Measurements from ENCODE around the gene CUEDC1.

The CUEDC1 gene

DNA sequence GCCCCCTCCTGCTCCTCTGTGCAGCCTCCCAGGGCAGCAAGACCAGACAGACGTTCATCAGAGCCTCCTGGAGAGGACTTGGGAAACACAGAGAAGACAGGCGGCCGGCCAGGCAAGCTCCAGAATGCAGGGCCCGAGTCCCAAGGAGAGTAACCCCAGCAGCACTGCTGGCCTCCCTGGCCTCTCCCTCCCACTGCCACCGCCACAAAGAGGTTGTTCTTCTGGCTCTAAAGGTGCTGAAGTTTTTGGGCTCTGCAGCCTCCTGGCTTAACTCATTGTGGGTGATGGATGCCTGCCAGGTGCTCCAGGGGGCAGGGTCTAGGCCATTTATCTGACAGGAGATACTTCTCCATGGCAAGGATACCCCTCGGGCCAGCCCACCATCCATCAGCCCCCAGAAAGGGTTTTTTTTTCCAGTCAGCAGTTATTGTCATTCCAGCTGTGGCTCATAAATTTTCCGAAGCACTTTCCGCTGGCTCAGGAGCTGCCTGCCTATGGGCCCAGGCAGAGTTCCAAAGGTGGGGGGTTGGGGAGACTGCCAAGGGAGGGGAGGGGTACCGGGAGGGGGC lies 73.3 kb downstream of the CUEDC1 start:
- in situ Hi-C loops (cut with MboI; ENCODE audit: low sequenced_read_pairs), result no loop called here

DNA sequence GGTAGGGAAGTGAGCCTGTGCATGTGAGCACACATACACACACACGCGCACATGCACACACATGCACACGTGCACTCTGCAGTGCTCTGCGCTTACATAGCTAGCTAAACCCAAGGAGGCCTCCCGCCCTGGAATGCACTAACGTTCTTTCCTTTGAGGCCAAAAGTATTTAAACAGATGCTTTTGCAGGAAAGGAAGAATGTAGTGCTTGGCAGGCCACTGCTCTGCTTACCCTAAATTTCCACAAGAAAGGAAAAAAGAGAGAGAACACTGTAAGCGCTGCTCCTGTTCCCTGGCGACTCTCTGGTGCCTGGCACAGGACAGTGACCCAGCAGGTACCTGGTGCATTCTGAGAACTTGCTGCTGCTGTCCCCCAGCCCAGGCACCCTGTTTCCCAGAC lies 74.1 kb downstream of the CUEDC1 start:
- in situ Hi-C loops (cut with MboI; ENCODE audit: low sequenced_read_pairs), result no loop called here

DNA sequence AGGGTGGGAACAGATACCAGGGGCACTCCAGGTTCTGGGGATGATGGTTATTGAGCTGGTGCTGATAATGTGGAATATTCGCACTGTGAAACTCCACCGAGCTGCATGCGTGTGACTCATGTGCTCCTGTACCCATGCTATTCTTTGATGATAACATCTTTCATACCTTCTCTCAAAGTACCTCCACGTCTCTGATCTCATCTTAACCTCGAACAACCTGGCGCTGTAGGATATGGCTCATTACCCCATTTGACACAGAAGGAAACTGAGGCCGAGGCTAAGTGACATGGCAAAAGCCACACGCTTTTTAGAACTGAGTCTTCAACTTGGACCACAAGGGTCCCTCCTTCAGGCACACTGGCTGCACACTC lies 75.1 kb downstream of the CUEDC1 start:
- in situ Hi-C loops (cut with MboI; ENCODE audit: low sequenced_read_pairs), result no loop called here

DNA sequence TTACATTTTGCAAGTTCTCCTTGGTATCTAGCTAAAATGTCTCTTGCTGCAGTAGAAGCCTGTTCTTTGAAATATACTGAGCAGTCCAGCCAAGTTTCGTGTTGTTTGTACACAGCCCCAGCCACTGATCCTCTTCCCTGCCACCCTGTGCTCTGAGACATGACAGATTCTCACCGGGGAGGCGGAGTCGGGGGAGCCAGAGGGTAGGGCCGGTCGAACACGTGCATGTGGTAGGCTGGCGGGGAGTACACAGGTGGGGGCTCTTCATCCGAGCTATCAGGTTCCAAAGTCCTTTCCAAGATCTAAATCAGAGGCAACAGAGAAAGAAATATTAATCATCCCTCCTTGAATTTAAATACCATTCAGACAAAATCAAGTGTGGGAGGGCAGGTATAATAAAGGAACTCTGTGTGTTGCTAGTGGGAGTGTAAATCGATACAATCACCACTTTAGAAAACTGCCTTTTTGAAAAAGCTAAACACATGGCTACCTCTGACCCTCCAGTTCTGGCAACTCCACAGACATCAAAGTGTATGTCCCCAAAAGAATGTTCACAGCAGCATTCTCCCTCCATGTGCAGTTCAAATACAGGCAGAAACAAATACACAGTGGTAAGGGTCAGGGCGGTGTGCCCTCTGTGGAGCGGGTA lies 75.7 kb downstream of the CUEDC1 start:
- in situ Hi-C loops (cut with MboI; ENCODE audit: low sequenced_read_pairs), result no loop called here

DNA sequence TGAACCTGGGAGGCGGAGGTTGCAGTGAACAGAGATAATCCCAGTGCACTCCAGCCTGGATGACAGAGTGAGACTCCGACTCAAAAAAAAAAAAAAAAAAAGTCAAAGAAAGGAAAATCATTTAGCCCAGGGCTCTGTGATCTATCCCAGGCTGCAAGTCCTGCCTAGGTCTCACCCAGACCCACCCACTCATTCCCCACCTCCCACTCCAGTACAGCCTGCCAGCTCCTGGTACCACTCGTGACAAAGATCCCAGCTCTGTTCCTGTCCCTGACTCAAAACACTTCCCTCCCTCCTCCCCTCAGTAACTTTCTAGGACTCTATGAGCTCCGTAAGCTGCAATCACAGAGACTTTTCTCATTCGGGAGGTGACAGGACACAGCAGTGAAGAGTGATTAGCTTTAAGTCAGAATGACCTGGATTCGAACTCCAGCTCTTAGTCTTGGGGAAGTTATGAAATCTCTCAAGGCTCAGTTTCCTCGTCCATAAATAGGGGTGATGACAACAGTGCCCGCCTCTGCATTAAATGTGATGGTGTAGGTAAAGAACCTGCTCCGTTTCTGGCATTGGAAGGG lies 77.3 kb downstream of the CUEDC1 start:
- in situ Hi-C loops (cut with MboI; ENCODE audit: low sequenced_read_pairs), result no loop called here

GRCh38 chr17:57876866-57877237 lies 78.4 kb downstream of the CUEDC1 start:
- in situ Hi-C loops (cut with MboI; ENCODE audit: low sequenced_read_pairs), result no loop called here

DNA sequence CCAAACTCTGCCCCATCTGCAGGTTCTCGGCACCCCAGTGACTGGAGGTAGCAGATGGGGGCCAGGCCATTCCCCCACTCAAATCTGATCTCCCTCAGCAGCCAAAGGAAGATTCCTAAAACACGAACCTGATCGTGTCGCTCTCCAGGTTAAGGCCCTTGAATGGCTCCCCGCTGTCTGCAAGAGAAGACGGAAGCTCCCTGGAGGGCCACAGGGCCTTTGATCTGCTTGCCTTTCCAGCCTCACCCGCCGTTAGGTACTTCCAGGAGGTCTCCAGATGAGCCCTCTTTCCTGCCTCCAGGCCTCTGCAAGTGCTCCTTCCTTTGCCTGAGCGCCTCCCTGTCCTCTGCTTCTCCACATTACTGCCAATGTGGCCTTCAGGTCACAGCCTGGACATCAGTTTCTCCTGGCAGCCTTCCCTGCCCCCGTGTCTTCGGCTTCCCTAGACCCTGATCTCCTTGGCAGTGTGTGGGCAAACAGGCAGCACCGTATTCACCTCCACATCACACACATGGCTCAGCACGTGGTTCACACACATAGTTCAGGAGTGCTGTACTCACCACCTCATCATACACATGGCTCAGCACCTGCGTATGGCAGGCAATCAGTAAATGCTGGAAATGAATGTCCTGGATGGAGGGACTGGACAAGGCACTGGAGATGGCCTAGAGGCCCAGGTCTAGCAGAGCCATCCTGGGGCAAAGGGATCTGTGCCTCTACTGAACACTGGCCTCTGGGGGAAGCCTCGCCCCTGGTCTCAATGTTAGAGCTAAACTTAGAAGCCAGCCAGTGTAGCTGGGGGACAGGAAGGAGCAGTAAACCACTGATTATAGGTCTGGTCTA lies 79.0 kb downstream of the CUEDC1 start:
- in situ Hi-C loops (cut with MboI; ENCODE audit: low sequenced_read_pairs), result no loop called here

DNA sequence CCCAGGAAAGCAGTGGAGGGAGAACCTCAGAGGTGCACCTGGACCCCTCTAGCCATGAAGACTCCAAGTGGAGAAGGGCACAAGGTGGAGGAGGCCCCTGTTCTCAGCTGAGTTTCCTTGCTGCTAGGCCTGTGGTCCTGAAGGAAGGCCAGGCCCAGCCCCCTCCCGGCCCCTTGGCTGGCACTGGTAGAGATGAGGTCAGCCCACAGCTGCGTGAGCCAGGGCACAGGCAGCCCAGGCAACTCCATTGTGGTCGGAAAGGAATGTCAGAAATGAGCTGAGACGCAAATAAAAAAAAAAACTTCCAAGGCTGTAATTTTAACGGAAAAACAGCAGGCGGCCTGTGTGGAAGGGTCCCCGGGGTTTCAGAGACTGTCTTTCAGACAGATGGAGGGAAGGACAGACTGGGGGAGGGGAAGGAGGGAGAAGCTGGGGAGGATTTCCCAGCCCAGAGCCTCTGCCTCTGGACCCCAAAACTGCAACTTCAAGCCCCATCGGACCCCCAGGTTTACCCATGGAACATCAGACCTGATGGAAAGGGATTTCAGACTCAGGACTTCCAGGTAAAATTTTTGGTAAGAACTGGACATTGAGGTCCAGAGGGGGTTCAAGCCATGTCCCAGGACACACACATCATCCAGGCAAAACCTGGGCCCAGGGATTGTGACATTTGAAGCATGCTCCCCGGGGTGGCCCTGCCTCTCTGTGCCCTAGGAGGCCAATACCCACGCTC lies 79.8 kb downstream of the CUEDC1 start:
- in situ Hi-C loops (cut with MboI; ENCODE audit: low sequenced_read_pairs), result no loop called here

GRCh38 chr17:57874434-57875289 lies 80.5 kb downstream of the CUEDC1 start:
- in situ Hi-C loops (cut with MboI; ENCODE audit: low sequenced_read_pairs), result loop anchor here (25.0 kb wide), 1 partner anchor 113 kb away; the partner anchor contains the start of gene VEZF1

DNA sequence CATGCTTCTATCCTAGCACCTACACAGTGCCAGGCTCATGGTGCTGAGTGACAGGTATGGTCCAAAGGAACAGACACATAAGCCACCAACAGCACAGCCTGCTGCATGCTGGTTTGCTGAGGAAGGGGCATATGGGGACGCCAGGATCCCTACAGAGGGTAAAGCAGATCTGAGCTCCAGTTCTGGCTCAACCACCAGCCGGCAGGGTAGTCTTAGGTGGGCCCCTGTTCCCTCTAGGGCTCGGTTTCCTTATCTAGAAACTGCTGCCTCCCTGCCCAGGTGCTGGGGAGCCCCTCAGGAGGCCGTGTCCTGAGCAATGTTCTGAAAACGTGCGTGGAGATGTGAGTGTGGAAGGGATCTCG lies 81.2 kb downstream of the CUEDC1 start:
- in situ Hi-C loops (cut with MboI; ENCODE audit: low sequenced_read_pairs), result loop anchor here (25.0 kb wide), 1 partner anchor 113 kb away; the partner anchor contains the start of gene VEZF1

GRCh38 chr17:57873261-57874057 lies 81.8 kb downstream of the CUEDC1 start:
- in situ Hi-C loops (cut with MboI; ENCODE audit: low sequenced_read_pairs), result loop anchor here (25.0 kb wide), 1 partner anchor 114 kb away; the partner anchor contains the start of gene VEZF1

GRCh38 chr17:57872536-57872935 lies 82.7 kb downstream of the CUEDC1 start:
- in situ Hi-C loops (cut with MboI; ENCODE audit: low sequenced_read_pairs), result loop anchor here (25.0 kb wide), 1 partner anchor 115 kb away; the partner anchor contains the start of gene VEZF1

GRCh38 chr17:57871863-57872262 lies 83.3 kb downstream of the CUEDC1 start:
- in situ Hi-C loops (cut with MboI; ENCODE audit: low sequenced_read_pairs), result loop anchor here (25.0 kb wide), 1 partner anchor 115 kb away; the partner anchor contains the start of gene VEZF1

DNA sequence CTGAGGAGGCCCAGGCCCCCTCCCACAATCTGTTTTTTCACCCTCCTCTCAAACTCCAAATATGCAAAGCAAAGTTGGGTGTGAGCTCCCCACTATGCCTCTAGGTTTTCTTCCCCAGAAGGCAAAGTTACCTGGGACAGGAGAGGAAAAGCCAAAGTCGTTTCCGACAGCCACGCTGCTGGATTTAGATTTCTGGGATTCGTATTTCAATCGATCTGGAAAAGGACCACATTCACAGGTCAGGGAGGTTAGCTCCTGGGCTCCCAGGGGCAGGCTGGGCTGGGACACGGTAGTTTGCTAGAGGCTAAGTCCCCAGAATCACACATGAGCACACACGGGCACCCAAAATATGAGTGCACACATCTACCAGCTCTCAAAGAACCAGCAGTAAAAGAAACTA lies 84.1 kb downstream of the CUEDC1 start:
- in situ Hi-C loops (cut with MboI; ENCODE audit: low sequenced_read_pairs), result loop anchor here (25.0 kb wide), 1 partner anchor 116 kb away; the partner anchor contains the start of gene VEZF1

GRCh38 chr17:57870283-57870635 lies 85.0 kb downstream of the CUEDC1 start:
- in situ Hi-C loops (cut with MboI; ENCODE audit: low sequenced_read_pairs), result loop anchor here (25.0 kb wide), 1 partner anchor 117 kb away; the partner anchor contains the start of gene VEZF1

DNA sequence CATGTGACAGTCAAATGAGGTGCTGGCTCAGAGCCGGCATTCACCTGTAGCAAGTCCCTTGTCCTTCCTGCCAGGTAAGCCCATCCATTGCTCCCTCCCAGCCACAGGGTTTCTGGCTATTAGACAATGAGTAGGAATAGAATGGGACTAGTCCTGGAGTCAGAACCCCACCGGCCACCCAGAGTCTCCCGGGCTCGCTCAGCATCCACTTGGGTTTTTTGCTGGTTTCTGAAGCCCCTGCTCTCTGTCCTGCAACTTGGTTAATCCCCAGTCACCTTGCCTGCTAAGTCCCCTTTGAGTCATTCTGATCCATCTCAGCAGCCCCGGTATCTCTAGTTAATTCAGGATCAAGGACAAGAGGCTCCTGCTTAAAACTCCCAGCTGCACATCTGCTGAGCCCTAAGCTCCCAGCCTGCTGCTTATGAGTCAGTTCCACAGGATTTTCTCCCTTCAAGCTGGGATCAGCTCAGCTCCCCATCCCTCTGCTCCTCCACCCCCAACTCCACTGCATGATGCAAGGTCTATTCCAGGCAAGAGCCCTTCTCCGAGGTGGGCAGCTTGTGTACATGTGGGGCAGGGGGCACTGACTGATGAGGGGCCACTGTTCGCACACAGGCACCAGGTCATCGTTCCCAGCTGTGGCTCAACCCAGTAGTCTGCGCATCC lies 85.5 kb downstream of the CUEDC1 start:
- in situ Hi-C loops (cut with MboI; ENCODE audit: low sequenced_read_pairs), result loop anchor here (25.0 kb wide), 1 partner anchor 118 kb away; the partner anchor contains the start of gene VEZF1

DNA sequence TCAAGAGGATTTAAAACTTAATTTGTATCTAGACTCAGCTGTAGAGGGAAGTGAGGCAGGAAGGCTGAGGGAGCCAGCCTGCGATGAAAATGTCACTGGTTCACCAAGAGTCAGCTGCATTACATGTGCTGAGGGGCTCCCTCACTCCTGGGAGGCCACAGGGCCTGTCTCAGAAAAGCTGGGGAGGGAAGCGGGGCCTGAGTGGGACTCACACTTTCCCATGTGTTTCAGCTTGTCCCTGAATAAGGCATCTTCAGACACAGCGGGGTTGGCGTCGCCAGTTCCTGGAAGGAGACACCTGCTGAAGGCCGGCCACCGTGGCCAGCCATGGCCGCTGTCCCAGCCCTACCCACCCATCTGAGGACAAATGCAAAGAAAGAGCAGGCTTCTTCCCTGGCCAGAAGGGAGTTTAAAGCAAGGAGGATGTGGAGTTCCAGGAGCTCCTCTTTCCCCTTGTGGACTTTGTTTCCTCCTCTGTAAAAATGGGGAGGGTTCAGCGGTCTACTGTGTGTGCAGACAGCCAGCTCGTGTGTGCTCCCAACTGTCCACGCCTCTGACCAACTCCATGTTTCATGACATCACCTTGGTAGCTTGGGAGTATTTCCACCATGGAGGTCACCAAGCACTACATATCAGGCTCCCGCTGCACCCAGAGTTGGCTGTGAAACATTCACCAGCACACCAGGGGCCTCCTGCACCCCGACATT lies 86.1 kb downstream of the CUEDC1 start:
- in situ Hi-C loops (cut with MboI; ENCODE audit: low sequenced_read_pairs), result loop anchor here (25.0 kb wide), 1 partner anchor 118 kb away; the partner anchor contains the start of gene VEZF1

All from hTERT RPE-1 (cell line).